ENCODE results near the gene FBXO3. TPM values are rescaled to one million over a fixed set of nuclear protein-coding genes. Genes with fewer than 3 reads are reported as not detected.
A peak's percentile ranks its signal among the peaks of the same experiment; 100 is the strongest.

FBXO3 gene
- total RNA-seq, 1 experiment from 2014 or later: 17.9 TPM

DNA sequence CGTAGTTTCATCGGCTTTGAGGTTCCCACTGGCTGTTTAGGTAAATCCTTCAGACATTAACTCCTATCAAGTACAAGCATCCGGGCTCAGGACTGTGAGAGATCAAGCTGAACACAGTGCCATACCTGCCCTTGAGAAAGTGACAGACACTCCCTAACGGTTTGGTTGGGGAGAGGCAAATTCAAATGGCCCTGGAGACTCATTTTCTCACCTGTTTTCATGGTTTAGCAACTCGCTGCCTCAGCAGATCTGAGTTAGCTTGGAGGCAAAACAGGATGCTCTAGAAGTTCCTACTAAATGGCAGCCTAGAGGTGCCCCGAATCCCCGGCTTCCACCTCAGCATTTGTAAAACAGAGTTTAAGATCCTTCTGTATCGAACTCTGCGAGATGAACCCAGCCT is 3.6 kb upstream of the FBXO3 start:
- DNase-seq: no peak
- H3K27me3 ChIP-seq (ENCODE audit: control insufficient read depth, insufficient read depth, low read length): peaks cover 23% of the 10 kb centered on the region
- no peak overlapping the region for H3K4me3 ChIP-seq (ENCODE audit: insufficient read depth, low read depth, low read length)
- H3K36me3 ChIP-seq (replicated peaks; ENCODE audit: control insufficient read depth, insufficient read depth, low read length): no peaks in the 10 kb centered on the region

DNA sequence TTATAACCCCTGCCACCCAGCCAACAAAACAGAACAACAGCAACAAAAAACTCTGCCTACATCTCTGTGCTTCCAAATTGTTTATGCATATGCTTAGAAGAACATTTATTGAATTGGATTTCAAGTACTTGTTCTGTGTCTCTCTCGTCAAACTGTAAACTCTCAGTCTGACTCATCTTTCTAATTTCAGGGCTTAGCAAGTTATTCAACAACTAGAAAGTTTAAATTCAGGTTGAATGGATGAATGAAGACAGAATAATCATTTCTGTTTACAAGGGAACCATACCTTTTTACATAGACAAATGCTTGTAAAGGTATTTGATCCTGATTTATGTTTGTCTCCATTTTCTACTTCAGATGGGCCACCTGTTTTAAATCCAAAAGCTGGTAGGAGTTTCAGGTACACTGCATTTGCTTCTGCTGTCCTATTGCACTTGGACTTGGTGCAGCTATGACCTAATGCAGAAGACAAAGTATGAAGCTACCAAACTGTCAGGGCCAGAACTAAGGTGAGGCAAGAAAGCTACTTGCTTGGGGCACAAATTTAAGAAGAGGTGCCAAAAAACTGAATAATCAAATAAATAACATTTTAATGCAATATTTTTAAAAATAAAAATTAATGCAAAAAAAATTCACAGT is 1.6 kb upstream of the FBXO3 start:
- H3K36me3 ChIP-seq (replicated peaks; ENCODE audit: control insufficient read depth, insufficient read depth, low read length): no peaks in the 10 kb centered on the region
- no peak for DNase-seq
- H3K4me3 ChIP-seq (ENCODE audit: insufficient read depth, low read depth, low read length): no peak overlapping the region
- H3K27me3 ChIP-seq (ENCODE audit: control insufficient read depth, insufficient read depth, low read length): peaks cover 25% of the 10 kb centered on the region

DNA sequence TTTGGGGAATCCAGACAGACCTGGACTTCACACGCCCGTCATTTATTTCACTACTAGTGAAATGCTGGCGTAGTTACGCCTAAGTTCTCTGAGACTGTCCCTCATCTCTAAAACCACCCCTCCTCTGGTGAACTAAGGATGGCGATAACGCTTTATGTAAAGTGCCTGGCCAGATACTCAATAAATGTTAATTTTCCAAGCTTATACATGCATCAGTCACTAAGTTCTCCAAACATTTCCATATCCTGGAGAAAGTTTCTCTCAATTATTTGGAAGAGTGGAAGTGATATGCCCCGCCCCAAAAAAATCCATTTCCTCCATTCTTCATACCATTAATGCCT is 1.1 kb upstream of the FBXO3 start:
- no peak overlapping the region for H3K4me3 ChIP-seq (ENCODE audit: insufficient read depth, low read depth, low read length)

DNA sequence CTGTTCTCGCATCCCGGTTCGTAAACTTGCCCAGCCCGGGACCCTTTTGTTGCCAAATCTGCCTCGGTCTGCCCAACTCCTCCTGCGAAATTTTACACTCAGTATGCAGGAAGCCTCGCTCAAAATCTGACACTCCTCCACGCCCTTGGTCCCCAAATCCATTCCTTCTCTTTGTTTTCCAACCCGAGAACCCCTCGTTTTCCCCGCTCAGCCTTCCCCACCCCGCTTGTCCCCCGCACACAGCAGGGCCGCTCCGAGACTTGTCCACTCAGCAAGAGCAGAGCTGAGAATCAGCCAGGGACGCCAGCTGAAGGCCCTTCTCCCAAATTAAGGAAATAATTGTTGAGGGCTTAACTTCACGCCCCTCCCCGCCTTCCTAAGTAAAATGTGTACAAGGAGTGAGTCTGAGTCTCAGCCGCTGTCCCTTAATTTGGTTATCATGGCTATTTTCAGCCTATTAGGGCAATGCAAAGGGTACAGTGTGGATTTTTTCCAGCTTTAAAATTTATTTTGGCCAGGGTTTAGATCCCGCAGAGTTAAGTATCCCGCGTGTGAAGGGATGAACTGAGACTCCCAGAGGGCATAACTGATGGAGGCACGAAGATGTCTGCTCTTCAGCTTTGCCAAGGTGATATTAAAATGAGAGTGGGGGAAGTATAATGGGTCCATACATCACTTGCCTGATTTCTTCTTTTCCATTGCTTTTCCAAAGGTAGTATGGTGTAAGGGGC is 581 bp upstream of the FBXO3 start:
- Histone ChIP-seq H3K27me3 (ENCODE audit: control insufficient read depth, insufficient read depth, low read length) (peaks cover 25% of the 10 kb centered on the region), H3K4me3 (ENCODE audit: insufficient read depth, low read depth, low read length) (peak overlapping the region; percentile 64), H3K36me3 (replicated peaks; ENCODE audit: control insufficient read depth, insufficient read depth, low read length) (no peaks in the 10 kb centered on the region)
- no peak for DNase-seq

More for the DNA sequence above, 1.1 kb upstream of the FBXO3 start:
- H3K27me3 ChIP-seq (ENCODE audit: control insufficient read depth, insufficient read depth, low read length): peaks cover 25% of the 10 kb centered on the region
- DNase-seq: no peak
- H3K36me3 ChIP-seq (replicated peaks; ENCODE audit: control insufficient read depth, insufficient read depth, low read length): no peaks in the 10 kb centered on the region

DNA sequence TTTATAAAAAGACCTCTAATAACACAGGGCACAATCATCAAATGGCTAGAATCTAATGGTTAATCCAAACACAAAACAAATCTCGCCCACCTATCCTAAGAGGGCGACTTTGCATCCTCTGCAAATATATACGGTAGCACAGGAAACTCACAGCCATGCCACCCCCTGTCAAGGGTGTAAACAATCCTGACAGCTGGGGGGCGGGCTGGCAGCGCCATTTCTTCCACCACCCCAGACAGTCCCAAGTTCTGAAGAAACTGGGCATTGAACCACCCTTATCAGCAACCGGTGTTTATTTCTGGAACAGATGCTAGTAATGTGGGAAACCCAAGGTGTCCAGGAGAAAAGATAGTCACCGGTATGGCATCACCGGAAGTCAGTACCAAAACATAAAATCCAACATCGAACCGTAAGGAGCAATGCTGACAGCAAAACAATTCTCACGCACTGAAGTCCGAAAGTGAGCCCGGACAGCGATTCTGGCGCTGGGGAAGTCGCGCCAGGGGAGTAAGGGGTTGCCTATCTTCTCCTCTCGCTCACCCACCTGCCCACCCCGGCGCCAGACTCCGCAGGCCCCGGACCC is 825 bp downstream of the FBXO3 start:
- Histone ChIP-seq H3K36me3 (replicated peaks; ENCODE audit: control insufficient read depth, insufficient read depth, low read length) (no peaks in the 10 kb centered on the region), H3K4me3 (ENCODE audit: insufficient read depth, low read depth, low read length) (peak overlapping the region; percentile 78), H3K27me3 (ENCODE audit: control insufficient read depth, insufficient read depth, low read length) (peaks cover 25% of the 10 kb centered on the region)
- peak; percentile 36 for DNase-seq

DNA sequence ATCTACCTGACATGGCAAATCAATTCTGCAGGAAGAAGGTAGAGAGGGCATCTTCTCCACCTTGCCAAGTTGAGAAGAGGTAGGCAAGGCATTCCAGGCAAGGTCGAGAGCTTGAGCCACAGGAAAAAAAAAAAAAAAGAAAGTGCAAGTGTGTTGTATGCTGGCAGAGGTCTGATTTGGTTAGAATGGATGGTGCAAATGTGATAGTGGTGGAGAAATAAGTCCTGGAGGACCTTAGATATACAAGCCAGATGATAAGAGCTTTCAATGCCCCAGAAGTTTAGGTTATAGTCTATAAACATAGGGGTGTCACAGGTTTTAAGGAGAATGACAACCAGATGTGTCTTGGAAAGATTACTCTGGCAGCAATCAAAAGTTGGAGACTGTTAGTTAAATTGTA is 1.4 kb downstream of the FBXO3 start:
- no peak overlapping the region for H3K4me3 ChIP-seq (ENCODE audit: insufficient read depth, low read depth, low read length)
- H3K36me3 ChIP-seq (replicated peaks; ENCODE audit: control insufficient read depth, insufficient read depth, low read length): no peaks in the 10 kb centered on the region
- no peak for DNase-seq
- peaks cover 25% of the 10 kb centered on the region for H3K27me3 ChIP-seq (ENCODE audit: control insufficient read depth, insufficient read depth, low read length)

DNA sequence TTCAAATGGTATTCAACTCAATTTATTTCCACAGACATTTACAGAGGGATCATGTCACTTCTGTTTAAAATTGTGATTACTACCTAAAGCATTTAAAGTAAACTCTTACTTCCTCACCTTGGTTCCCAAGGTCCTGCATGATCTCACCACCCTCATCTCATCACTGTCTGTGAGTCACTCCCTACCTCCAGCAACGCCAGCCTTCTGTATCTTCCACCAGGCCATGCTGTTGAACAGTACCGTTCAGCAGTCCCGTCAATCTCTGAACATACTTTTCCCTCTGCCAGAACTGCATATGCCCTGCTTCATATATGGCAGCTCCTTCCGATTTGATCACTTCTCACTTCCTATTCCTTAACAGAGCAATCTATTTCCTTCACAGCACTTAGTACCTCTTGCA is 2.0 kb downstream of the FBXO3 start:
- H3K36me3 ChIP-seq (replicated peaks; ENCODE audit: control insufficient read depth, insufficient read depth, low read length): no peaks in the 10 kb centered on the region
- no peak overlapping the region for H3K4me3 ChIP-seq (ENCODE audit: insufficient read depth, low read depth, low read length)
- peaks cover 25% of the 10 kb centered on the region for H3K27me3 ChIP-seq (ENCODE audit: control insufficient read depth, insufficient read depth, low read length)
- DNase-seq: no peak

DNA sequence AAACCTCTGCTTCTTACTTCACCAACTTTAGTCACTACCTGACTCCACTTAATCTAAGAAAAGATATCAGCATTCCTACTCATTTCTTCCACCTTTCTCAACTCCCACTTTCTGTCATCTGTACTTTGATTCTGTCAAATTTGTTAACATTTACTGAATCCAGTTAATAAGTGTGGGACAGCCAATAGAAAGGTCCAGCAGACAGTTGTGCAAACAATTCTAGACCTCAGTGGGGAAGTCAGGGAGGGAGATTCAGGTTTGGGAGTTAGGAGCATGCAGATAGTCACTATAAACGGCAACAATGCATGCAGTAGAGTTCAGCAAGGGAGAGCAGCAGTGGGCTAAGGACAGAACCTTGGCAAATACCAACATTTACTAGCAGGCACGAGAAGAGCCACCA is 4.1 kb downstream of the FBXO3 start:
- Histone ChIP-seq H3K27me3 (ENCODE audit: control insufficient read depth, insufficient read depth, low read length) (peaks cover 20% of the 10 kb centered on the region), H3K4me3 (ENCODE audit: insufficient read depth, low read depth, low read length) (no peak overlapping the region), H3K36me3 (replicated peaks; ENCODE audit: control insufficient read depth, insufficient read depth, low read length) (no peaks in the 10 kb centered on the region)
- no peak for DNase-seq

DNA sequence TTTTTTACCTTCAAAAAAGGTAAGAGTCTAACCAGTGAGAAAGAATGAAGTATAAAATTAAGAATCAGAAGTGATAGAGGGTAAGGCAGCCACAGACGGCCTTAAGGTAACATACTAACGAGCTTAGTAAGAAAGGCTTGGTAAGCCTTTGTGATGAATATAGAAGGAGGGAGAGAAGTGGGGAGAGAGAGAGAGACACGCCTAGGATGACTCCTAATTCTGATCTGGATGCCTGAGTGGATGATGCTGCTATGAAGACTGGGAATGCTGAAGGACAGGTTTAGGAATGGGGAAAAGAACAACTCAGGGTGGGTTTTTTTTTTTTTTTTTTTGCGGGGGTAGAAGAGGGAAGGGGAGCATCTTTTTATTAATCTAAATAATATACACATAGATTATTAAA is 4.8 kb downstream of the FBXO3 start:
- no peak for DNase-seq
- Histone ChIP-seq H3K4me3 (ENCODE audit: insufficient read depth, low read depth, low read length) (no peak overlapping the region), H3K36me3 (replicated peaks; ENCODE audit: control insufficient read depth, insufficient read depth, low read length) (no peaks in the 10 kb centered on the region), H3K27me3 (ENCODE audit: control insufficient read depth, insufficient read depth, low read length) (peaks cover 13% of the 10 kb centered on the region; the same call in 1 of the 2 replicates)

DNA sequence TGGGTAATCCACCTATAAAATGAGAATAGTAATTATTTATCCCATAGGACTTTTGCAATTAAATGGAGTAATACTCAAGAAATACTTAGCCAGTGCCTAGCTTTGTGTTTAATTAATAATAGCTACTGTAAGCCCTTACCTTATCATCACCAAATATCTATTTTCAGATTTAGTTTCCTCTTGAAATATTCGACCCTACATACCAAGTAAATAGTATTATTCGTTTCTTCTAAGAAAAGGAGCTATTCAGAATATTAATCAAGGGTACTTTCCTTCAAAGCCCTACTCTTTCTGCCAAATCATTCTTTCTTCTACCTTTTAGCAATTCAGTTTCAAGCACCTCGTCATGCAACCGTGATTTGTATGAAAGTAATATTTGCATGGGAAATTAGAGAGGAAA is 6.7 kb downstream of the FBXO3 start:
- Histone ChIP-seq H3K36me3 (replicated peaks; ENCODE audit: control insufficient read depth, insufficient read depth, low read length) (no peaks in the 10 kb centered on the region), H3K27me3 (ENCODE audit: control insufficient read depth, insufficient read depth, low read length) (no peaks in the 10 kb centered on the region; the same call in 1 of the 2 replicates), H3K4me3 (ENCODE audit: insufficient read depth, low read depth, low read length) (no peak overlapping the region)
- DNase-seq: no peak

DNA sequence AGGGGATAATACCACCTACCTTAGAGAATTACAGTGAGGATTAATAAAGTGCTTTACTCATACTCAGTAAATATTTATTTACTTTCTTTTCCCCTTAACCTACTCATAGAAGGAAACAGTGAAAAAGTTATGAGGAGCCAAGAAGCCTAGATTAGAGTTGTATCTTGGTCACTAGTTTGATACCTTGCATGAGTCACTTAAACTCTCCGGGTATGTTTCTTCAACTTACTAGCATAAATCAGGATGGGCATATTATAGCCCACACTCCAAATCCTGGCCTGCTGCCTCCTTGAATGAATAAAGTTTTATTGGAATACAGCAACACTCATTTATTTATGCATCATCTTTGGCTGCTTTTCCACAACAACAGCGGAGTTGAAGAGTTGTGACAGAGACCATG is 8.2 kb downstream of the FBXO3 start:
- H3K4me3 ChIP-seq (ENCODE audit: insufficient read depth, low read depth, low read length): no peak overlapping the region
- DNase-seq: no peak
- no peaks in the 10 kb centered on the region for H3K36me3 ChIP-seq (replicated peaks; ENCODE audit: control insufficient read depth, insufficient read depth, low read length)
- no peaks in the 10 kb centered on the region for H3K27me3 ChIP-seq (ENCODE audit: control insufficient read depth, insufficient read depth, low read length)

DNA sequence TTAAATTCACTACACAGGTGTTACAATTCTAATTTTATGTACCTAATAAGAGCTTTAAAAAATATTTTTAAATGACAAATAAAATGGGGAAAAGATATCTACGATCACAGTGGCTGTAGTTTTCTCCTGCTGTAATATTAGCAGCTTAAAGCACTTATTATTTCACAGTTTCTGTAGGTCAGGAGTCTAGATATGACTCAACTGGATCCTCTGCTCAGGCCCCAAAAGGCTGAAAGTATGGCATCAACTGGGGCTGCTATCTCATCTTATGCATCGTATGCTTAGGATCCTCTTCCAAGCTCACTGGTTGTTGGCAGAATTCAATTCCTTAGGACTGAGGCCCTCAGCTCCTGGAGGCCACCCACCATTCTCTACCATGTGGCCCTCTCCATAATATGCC is 12.8 kb downstream of the FBXO3 start:
- no peaks in the 10 kb centered on the region for H3K36me3 ChIP-seq (replicated peaks; ENCODE audit: control insufficient read depth, insufficient read depth, low read length)
- H3K4me3 ChIP-seq (ENCODE audit: insufficient read depth, low read depth, low read length): no peak overlapping the region
- no peak for DNase-seq
- no peaks in the 10 kb centered on the region for H3K27me3 ChIP-seq (ENCODE audit: control insufficient read depth, insufficient read depth, low read length)

DNA sequence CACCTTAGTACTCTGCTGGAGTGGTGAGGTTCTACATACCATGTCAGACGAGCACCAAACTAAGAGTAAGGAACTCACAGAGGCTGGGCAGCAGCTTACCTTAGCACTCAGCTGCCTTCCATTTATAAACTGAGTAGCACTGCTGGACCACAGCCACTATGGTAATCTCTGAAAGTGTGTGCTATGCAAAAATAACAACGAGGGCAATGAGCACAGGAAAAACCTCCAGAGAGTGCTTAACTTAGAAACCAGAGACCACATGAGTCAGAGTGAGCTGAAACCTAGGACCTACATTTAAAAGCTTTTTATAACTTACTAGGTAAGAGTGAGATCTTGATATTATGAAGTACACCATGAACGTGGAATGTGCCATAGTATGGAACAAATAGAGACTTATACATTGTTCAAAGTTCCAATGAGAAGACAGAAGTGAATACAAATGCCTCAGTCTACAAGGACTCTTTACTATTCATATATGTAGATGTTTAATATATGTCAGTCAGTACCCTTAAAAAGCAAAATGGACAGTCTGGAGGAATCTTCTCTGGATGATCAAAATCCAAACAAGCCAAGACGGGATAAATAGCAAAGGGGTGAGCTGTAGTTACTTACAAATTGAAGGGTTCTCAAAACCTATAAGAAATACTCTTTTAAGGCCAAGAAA is 20.9 kb downstream of the FBXO3 start:
- H3K4me3 ChIP-seq (ENCODE audit: insufficient read depth, low read depth, low read length): no peak overlapping the region
- no peak for DNase-seq
- H3K36me3 ChIP-seq (replicated peaks; ENCODE audit: control insufficient read depth, insufficient read depth, low read length): no peaks in the 10 kb centered on the region

DNA sequence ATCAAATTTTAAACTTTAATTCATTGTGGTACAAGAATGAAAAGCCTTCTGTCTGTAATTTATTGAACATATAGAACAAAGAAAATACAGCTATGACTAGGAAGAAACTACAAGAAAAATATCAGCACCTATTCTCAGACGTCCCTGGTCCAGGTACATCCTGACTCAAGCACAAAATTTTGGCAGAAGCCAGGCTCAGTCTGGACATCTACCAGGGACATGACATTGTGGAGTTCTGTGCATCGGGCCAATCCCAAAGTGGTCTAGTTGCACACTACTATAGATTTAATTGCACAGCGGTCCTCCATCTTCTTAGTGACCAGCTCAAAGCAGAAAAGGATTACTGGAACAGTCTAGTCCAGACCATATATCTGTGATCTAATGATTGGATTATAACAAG is 22.4 kb downstream of the FBXO3 start:
- Histone ChIP-seq H3K36me3 (replicated peaks; ENCODE audit: control insufficient read depth, insufficient read depth, low read length) (no peaks in the 10 kb centered on the region), H3K4me3 (ENCODE audit: insufficient read depth, low read depth, low read length) (no peak overlapping the region), H3K27me3 (ENCODE audit: control insufficient read depth, insufficient read depth, low read length) (no peaks in the 10 kb centered on the region)
- no peak for DNase-seq

More for the DNA sequence above, 20.9 kb downstream of the FBXO3 start:
- no peaks in the 10 kb centered on the region for H3K27me3 ChIP-seq (ENCODE audit: control insufficient read depth, insufficient read depth, low read length)

DNA sequence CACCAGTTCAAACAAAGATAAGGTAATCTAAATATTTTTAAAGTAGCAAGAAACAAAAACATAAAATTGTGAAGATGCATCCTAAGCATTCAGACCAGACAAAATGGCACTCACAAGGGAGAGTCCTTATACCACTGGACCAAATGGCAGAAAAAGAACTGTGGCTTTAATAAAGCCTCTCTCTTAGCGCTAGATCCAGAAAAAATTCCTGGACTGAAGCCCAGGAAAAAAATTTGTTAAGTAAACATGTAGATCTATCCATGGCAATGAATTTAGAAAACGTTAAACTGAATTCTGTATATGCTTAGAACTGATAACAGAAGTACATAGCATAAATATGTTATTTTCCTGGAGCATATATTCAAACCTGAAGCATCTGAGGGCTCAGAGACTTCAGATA is 26.3 kb downstream of the FBXO3 start:
- no peak for DNase-seq
- Histone ChIP-seq H3K4me3 (ENCODE audit: insufficient read depth, low read depth, low read length) (no peak overlapping the region), H3K36me3 (replicated peaks; ENCODE audit: control insufficient read depth, insufficient read depth, low read length) (no peaks in the 10 kb centered on the region), H3K27me3 (ENCODE audit: control insufficient read depth, insufficient read depth, low read length) (no peaks in the 10 kb centered on the region)
